ENCODE data around the gene RSBN1. TPM values are rescaled to one million over a fixed set of nuclear protein-coding genes. Genes with fewer than 3 reads are reported as not detected.

RSBN1 gene
- total and polyA plus RNA-seq, 12 donors = 2.1 to 13.9 (median 11.3) TPM

- no peak overlapping the region for H3K27ac ChIP-seq
- peaks cover 12 to 73% (median 52%) of the 10 kb centered on the region in 9 donors for H3K4me1 ChIP-seq
- TF ChIP-seq, protein P1, sequence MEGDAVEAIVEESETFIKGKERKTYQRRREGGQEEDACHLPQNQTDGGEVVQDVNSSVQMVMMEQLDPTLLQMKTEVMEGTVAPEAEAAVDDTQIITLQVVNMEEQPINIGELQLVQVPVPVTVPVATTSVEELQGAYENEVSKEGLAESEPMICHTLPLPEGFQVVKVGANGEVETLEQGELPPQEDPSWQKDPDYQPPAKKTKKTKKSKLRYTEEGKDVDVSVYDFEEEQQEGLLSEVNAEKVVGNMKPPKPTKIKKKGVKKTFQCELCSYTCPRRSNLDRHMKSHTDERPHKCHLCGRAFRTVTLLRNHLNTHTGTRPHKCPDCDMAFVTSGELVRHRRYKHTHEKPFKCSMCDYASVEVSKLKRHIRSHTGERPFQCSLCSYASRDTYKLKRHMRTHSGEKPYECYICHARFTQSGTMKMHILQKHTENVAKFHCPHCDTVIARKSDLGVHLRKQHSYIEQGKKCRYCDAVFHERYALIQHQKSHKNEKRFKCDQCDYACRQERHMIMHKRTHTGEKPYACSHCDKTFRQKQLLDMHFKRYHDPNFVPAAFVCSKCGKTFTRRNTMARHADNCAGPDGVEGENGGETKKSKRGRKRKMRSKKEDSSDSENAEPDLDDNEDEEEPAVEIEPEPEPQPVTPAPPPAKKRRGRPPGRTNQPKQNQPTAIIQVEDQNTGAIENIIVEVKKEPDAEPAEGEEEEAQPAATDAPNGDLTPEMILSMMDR (IDR thresholded peaks at IDR 0.05) = no peak
- DNase-seq (no peak), ATAC-seq (no peak)
- 95 to 96% methylated on average over 3 of the region's 3 CpGs for WGBS, 2 donors
- H3K9me3 ChIP-seq = no peaks in the 10 kb centered on the region
- H3K4me3 ChIP-seq = no peak overlapping the region
- intact Hi-C loops (cut with DNase I) = no loop called here
- H3K27me3 ChIP-seq = no peaks in the 10 kb centered on the region
- peaks cover 0 to 8% (median 0%) of the 10 kb centered on the region in 9 donors for H3K36me3 ChIP-seq
Observed at GRCh38 chr1:113787663-113788062, 24.6 kb downstream of the RSBN1 start.

DNA sequence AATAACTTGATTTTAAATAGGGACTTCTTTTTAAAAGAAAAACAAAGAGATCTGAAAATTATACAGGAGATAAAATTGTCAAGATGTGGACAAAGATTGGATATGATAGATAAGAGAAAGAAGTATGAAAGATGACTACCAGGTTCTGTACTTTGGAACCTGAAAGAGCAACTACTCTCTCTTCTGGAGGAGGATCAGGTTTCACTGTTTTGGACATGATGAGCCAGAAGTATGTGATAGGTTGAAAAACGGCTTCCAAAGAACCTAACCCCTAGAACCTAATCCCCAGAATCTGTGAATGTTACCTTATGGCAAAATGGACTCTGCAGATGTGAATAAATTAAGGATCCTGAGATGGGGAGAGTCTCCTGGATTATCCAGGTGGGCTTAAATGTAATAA is 26.2 kb downstream of the RSBN1 start:
- ATAC-seq = no peak
- peaks cover 0 to 4% (median 0%) of the 10 kb centered on the region in 9 donors for H3K36me3 ChIP-seq
- no peak overlapping the region for H3K27ac ChIP-seq
- 47 to 52% methylated on average over 1 of the region's 1 CpG for WGBS, 2 donors
- H3K4me1 ChIP-seq = peaks cover 12 to 73% (median 58%) of the 10 kb centered on the region in 9 donors
- no peak for DNase-seq
- H3K4me3 ChIP-seq = no peak overlapping the region
- no peaks in the 10 kb centered on the region for H3K27me3 ChIP-seq
- intact Hi-C loops (cut with DNase I) = no loop called here
- no peaks in the 10 kb centered on the region for H3K9me3 ChIP-seq
- TF ChIP-seq, protein P1 (IDR thresholded peaks at IDR 0.05) = no peak

DNA sequence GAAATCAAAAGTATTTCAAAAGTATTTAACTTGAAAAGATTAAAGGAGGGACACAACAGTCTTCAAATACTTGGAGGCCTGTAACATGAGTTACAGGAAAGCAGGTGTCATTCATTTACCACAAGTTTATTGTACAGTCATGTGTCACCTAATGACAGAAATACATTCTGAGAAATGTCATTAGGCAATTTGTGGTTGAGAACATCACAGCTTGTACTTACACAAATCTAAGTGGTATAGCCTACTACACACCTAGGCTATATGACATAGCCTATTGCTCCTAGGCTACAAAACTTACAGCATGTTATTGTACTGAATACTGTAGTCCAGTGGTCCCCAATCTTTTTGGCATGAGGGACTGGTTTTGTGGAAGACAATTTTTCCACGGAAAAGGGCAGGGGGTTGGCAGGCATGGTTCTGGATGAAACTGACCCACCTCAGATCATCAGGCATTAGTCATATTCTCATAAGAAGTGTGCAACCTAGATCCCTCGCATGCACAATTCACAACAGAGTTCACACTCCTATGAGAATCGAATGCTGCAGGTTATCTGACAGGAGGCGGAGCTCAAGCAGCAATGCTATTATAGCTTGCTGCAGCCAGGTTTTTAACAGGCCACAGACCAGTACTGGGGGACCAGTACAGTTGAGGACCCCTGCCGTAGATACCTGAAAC is 28.0 kb downstream of the RSBN1 start:
- DNase-seq (no peak), ATAC-seq (peak in 6 of 8 donors; percentile 28 to 58 (median 41))
- Histone ChIP-seq H3K27ac (peak overlapping the region in 6 of 10 donors; percentile 8 to 78 (median 38)), H3K4me3 (no peak overlapping the region), H3K27me3 (no peaks in the 10 kb centered on the region), H3K36me3 (no peaks in the 10 kb centered on the region), H3K4me1 (peaks cover 14 to 81% (median 57%) of the 10 kb centered on the region in 9 donors), H3K9me3 (no peaks in the 10 kb centered on the region)
- intact Hi-C loops (cut with DNase I) = no loop called here
- WGBS, 2 donors = 60 to 74% methylated on average over 5 of the region's 5 CpGs
- TF ChIP-seq, protein P1 (IDR thresholded peaks at IDR 0.05) = no peak

DNA sequence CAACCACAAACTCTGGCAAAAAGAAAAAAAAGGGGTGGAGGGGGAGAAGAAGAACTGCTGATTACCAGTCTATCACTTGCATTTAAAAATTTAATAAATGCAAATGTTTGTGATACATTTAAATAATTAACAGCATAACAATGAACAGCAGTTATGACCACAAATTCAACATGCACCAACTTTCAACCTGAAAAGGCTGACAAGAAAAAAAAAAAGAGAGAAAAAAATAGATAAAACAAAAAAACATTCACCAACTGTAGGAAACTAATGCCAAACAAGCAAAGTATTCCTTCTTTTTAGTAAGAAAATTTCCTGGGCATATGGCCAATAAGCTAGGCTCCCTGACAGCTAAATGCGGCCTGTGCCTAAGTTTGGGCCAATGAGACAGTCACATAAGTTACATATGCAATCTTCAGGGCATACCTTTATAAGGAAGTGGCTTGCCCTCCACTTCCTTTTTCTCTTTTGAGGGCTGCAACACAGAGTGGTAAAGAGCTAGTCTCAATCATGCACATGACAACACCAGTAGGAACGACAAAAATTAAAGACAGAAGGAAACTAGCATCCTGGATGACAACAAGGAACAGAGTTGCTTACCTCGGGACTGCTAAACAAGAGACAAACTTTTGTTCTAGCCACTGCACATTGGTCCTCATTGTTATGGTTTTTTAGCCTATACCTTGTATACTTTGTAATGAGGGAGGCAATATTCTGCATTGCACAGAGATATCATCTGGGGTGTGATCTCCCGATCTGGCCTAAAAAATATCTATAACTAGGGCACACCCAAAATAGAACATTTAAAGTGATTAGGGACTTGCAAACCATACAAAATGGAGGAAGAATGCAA is 28.8 kb downstream of the RSBN1 start:
- H3K4me3 ChIP-seq = no peak overlapping the region
- H3K4me1 ChIP-seq = peaks cover 14 to 77% (median 53%) of the 10 kb centered on the region in 9 donors
- intact Hi-C loops (cut with DNase I) = no loop called here
- H3K27ac ChIP-seq = peak overlapping the region in 7 of 10 donors; percentile 8 to 78 (median 36)
- DNase-seq = peak in 1 of 2 donors; percentile 31
- H3K9me3 ChIP-seq = peaks cover 0 to under 1% (median 0%) of the 10 kb centered on the region in 11 donors
- no peaks in the 10 kb centered on the region for H3K27me3 ChIP-seq
- H3K36me3 ChIP-seq = no peaks in the 10 kb centered on the region
- peak; percentile 62 to 77 (median 72) for ATAC-seq
- 27 to 36% methylated on average over 4 of the region's 4 CpGs for WGBS, 2 donors
- TF ChIP-seq, protein P1 (IDR thresholded peaks at IDR 0.05) = no peak
